HepG2 (cell line): ENCODE data around the gene PPP1R18. TPM values are rescaled to one million over a fixed set of nuclear protein-coding genes. Genes with fewer than 3 reads are reported as not detected.

Experiments
- AHR ChIP-seq: IDR thresholded peaks from 2 replicates; pipeline ENCODE4 v1.6.1; 2018; ENCODE audit warnings: missing genetic modification reagents, missing compliant biosample characterization
- CHD4 ChIP-seq: fragments of 200-600 bp; sonication (generic); IDR thresholded peaks from 2 replicates; pipeline ENCODE4 v1.7.0; 2017; ENCODE audit warnings: mild to moderate bottlenecking, low read length, borderline replicate concordance
- GTF3A ChIP-seq: sonication (generic); formaldehyde crosslinking; conservative IDR thresholded peaks from 2 replicates; pipeline ENCODE4 v1.4.0; 2020; ENCODE audit warnings: mild to moderate bottlenecking, missing genetic modification reagents
- PRPF4 ChIP-seq: fragments of 200-400 bp; formaldehyde crosslinking; IDR thresholded peaks from 2 replicates; pipeline ENCODE4 v1.6.1; 2016; ENCODE audit warnings: low read length, low read depth; ENCODE audit not compliant: poor library complexity, severe bottlenecking
- SMARCC2 ChIP-seq: fragments of 450-650 bp; IDR thresholded peaks from 2 replicates; pipeline ENCODE4 v1.6.1; 2017; ENCODE audit warnings: antibody characterized with exemption, mild to moderate bottlenecking
- SSRP1 ChIP-seq: IDR thresholded peaks from 2 replicates; pipeline ENCODE4 v1.6.1; 2016; ENCODE audit warnings: control low read depth
- TARDBP ChIP-seq: sonication (generic); formaldehyde crosslinking; IDR thresholded peaks from 2 replicates; pipeline ENCODE4 v1.8.0; 2022; ENCODE audit warnings: mild to moderate bottlenecking, missing genetic modification reagents
- ZBTB20 ChIP-seq: sonication (generic); formaldehyde crosslinking; IDR thresholded peaks from 2 replicates; pipeline ENCODE4 v1.8.1; 2023; ENCODE audit warnings: missing genetic modification reagents, low read depth, mild to moderate bottlenecking, borderline replicate concordance
- ZBTB38 ChIP-seq: sonication (generic); formaldehyde crosslinking; IDR thresholded peaks from 2 replicates; pipeline ENCODE4 v1.5.1; 2020; ENCODE audit warnings: mild to moderate bottlenecking, missing genetic modification reagents
- ZBTB4 ChIP-seq: sonication (generic); formaldehyde crosslinking; IDR thresholded peaks from 2 replicates; pipeline ENCODE4 v1.4.0; 2020; ENCODE audit warnings: missing genetic modification reagents, mild to moderate bottlenecking, borderline replicate concordance
- ZNF446 ChIP-seq: sonication (generic); formaldehyde crosslinking; IDR thresholded peaks from 2 replicates; pipeline ENCODE4 v1.5.0; 2020; ENCODE audit warnings: mild to moderate bottlenecking, missing genetic modification reagents
- ZNF564 ChIP-seq: sonication (generic); formaldehyde crosslinking; IDR thresholded peaks from 2 replicates; pipeline ENCODE4 v1.8.1; 2023; ENCODE audit warnings: mild to moderate bottlenecking, missing genetic modification reagents
- ZNF891 ChIP-seq: sonication (generic); formaldehyde crosslinking; IDR thresholded peaks from 2 replicates; pipeline ENCODE4 v1.5.0; 2020; ENCODE audit warnings: mild to moderate bottlenecking, missing genetic modification reagents
- ZSCAN20 ChIP-seq: sonication (generic); formaldehyde crosslinking; IDR thresholded peaks from 2 replicates; pipeline ENCODE4 v1.4.0; 2020; ENCODE audit warnings: missing genetic modification reagents, mild to moderate bottlenecking, borderline replicate concordance
- polyA plus RNA-seq, 8 experiments: library from polyadenylated mRNA; depleted of rRNA in 3 of 8; stranded (reverse) in 7 of 8; unstranded in 1 of 8; fragments of >200 nt; fragmentation: Illumina TruSeq in 4 of 8; extraction: Trizol in 4 of 8; gene quantifications; 2 replicates each; pipeline versions ENCODE4 v1.2.1 to v1.2.3, GENCODE V29; 2011 to 2016; ENCODE audit warnings: low read depth in 4 of 8, missing spikeins in 1 of 8, mixed read lengths in 1 of 8; ENCODE audit not compliant: insufficient read depth in 1 of 8
- total RNA-seq, 5 experiments: library from RNA; depleted of rRNA; stranded (reverse); fragments of >200 nt; fragmentation: Illumina TruSeq; extraction: Trizol; gene quantifications; 2 replicates each; pipeline ENCODE4 v1.2.3, GENCODE V29; 2016; ENCODE audit warnings: low read depth in 1 of 5
- TF ChIP-seq, protein P1 (sequence below): sonication (generic); formaldehyde crosslinking; IDR thresholded peaks from 2 replicates; pipeline ENCODE4 v1.4.0; 2020; ENCODE audit warnings: missing genetic modification reagents
- TF ChIP-seq, protein P2 (sequence below): sonication (generic); formaldehyde crosslinking; IDR thresholded peaks from 2 replicates; pipeline ENCODE4 v1.5.0; 2020; ENCODE audit warnings: mild to moderate bottlenecking, missing genetic modification reagents

The PPP1R18 gene
- total and polyA plus RNA-seq, 2 of the 13 experiments (the other 11 are each of a cell fraction or from before 2014, with no cell fraction given), result 4.9 to 9.2 TPM

GRCh38 chr6:30717845-30718720 is 31.6 kb upstream of the PPP1R18 start (continued):
- TF ChIP-seq, protein P1, sequence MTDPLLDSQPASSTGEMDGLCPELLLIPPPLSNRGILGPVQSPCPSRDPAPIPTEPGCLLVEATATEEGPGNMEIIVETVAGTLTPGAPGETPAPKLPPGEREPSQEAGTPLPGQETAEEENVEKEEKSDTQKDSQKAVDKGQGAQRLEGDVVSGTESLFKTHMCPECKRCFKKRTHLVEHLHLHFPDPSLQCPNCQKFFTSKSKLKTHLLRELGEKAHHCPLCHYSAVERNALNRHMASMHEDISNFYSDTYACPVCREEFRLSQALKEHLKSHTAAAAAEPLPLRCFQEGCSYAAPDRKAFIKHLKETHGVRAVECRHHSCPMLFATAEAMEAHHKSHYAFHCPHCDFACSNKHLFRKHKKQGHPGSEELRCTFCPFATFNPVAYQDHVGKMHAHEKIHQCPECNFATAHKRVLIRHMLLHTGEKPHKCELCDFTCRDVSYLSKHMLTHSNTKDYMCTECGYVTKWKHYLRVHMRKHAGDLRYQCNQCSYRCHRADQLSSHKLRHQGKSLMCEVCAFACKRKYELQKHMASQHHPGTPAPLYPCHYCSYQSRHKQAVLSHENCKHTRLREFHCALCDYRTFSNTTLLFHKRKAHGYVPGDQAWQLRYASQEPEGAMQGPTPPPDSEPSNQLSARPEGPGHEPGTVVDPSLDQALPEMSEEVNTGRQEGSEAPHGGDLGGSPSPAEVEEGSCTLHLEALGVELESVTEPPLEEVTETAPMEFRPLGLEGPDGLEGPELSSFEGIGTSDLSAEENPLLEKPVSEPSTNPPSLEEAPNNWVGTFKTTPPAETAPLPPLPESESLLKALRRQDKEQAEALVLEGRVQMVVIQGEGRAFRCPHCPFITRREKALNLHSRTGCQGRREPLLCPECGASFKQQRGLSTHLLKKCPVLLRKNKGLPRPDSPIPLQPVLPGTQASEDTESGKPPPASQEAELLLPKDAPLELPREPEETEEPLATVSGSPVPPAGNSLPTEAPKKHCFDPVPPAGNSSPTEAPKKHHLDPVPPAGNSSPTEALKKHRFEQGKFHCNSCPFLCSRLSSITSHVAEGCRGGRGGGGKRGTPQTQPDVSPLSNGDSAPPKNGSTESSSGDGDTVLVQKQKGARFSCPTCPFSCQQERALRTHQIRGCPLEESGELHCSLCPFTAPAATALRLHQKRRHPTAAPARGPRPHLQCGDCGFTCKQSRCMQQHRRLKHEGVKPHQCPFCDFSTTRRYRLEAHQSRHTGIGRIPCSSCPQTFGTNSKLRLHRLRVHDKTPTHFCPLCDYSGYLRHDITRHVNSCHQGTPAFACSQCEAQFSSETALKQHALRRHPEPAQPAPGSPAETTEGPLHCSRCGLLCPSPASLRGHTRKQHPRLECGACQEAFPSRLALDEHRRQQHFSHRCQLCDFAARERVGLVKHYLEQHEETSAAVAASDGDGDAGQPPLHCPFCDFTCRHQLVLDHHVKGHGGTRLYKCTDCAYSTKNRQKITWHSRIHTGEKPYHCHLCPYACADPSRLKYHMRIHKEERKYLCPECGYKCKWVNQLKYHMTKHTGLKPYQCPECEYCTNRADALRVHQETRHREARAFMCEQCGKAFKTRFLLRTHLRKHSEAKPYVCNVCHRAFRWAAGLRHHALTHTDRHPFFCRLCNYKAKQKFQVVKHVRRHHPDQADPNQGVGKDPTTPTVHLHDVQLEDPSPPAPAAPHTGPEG (CRISPR knock-in tag), result peak; percentile 4; the same call in 1 of the 2 replicates
- TF ChIP-seq ZNF446 (CRISPR knock-in tag) (peak; percentile 78; the same call in 1 of the 2 replicates), ZBTB4 (peak; percentile 43; the same call in 1 of the 2 replicates), PRPF4 (peak; percentile 30), ZSCAN20 (0 out of 2 replicates have a peak, but pooled peaks have one; percentile 6), AHR (CRISPR knock-in tag) (peak; percentile 29; the same call in 1 of the 2 replicates), SMARCC2 (0 out of 2 replicates have a peak, but pooled peaks have one; percentile 39), SSRP1 (0 out of 2 replicates have a peak, but pooled peaks have one; percentile 9), TARDBP (0 out of 2 replicates have a peak, but pooled peaks have one; percentile 34), ZBTB20 (CRISPR knock-in tag) (0 out of 2 replicates have a peak, but pooled peaks have one; percentile 27), ZBTB38 (peak; percentile 98), GTF3A (CRISPR knock-in tag) (0 out of 2 replicates have a peak, but pooled peaks have one; percentile 2), CHD4 (0 out of 2 replicates have a peak, but pooled peaks have one; percentile 12), ZNF564 (CRISPR knock-in tag) (peak; percentile 8; the same call in 1 of the 2 replicates), ZNF891 (CRISPR knock-in tag) (0 out of 2 replicates have a peak, but pooled peaks have one; percentile 37)
- TF ChIP-seq, protein P2, sequence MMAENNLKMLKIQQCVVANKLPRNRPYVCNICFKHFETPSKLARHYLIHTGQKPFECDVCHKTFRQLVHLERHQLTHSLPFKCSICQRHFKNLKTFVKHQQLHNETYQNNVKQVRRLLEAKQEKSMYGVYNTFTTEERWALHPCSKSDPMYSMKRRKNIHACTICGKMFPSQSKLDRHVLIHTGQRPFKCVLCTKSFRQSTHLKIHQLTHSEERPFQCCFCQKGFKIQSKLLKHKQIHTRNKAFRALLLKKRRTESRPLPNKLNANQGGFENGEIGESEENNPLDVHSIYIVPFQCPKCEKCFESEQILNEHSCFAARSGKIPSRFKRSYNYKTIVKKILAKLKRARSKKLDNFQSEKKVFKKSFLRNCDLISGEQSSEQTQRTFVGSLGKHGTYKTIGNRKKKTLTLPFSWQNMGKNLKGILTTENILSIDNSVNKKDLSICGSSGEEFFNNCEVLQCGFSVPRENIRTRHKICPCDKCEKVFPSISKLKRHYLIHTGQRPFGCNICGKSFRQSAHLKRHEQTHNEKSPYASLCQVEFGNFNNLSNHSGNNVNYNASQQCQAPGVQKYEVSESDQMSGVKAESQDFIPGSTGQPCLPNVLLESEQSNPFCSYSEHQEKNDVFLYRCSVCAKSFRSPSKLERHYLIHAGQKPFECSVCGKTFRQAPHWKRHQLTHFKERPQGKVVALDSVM (CRISPR knock-in tag), result peak; percentile 27; the same call in 1 of the 2 replicates
